HG03520 (cell line): ENCODE data around the gene SIX3.

Experiments
- ATAC-seq: cut with Tn5 transposase; IDR thresholded peaks from one replicate; pipeline ENCODE4 v1.9.1; 2021; ENCODE audit warnings: mild to moderate bottlenecking, moderate library complexity; ENCODE audit not compliant: unreplicated experiment

SIX3 gene

DNA sequence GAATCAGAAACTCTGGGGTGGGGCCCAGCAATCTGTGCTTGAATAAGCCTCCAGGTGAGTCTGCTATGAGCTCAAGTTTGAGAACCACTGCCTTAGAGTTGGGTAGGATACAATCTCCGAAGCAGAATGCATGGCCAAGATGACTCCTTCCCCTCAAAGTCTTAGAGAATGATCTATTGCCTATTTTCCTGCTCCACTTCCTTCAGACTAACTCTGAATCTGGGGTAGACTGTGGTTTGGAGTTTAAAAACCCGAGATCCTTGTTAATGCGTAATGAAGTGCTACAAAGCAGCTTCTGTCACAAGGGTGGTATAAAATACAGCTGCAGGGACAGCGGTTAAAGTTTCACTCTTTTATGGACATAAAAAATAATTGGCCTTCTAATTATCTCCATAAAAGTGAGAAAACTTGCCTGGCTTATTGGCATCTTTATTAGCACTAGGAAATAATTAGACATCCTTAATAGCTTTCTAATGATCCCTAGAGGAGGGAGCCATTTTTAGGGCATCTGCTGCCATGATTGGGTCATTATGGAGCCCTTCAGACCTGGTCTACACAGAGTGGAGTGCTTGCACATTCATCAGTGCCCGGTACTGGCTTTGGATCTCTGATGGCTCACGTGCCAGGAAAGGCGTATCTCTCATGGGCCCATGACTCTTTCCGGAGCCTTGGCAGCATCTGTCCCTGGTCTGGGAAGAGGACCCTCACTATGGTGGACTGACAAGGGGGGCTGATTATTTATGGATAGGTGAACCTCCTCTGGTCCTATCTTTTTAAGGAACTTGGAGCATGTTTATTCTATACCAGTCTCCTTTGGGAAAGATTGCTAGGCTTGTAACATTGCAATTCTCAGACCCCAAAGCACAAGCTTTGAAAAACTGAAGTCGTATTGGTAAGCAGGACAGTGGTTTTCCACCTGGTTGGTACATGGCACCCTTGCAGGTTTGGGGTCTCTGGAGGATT lies 39.5 kb downstream of the SIX3 start:
- no peak for ATAC-seq

DNA sequence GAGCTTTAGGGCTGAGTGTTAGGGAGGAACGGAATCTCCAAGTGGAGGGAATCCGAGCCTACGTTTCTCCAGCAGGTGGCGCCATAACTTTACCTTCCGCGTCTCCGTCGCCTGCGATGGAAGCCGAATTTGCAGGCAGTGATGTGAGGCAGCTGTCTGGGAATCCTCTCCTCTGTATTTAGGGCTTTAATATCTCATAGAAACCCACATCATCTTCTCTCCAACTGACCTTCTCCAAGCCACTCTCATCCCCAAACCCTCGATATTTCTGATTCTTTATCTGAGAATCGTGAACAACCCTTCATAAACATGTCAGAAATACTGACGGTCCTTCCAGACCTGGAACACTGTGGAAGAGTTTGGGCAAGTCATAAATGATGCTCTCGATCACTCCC lies 40.2 kb downstream of the SIX3 start:
- no peak for ATAC-seq

DNA sequence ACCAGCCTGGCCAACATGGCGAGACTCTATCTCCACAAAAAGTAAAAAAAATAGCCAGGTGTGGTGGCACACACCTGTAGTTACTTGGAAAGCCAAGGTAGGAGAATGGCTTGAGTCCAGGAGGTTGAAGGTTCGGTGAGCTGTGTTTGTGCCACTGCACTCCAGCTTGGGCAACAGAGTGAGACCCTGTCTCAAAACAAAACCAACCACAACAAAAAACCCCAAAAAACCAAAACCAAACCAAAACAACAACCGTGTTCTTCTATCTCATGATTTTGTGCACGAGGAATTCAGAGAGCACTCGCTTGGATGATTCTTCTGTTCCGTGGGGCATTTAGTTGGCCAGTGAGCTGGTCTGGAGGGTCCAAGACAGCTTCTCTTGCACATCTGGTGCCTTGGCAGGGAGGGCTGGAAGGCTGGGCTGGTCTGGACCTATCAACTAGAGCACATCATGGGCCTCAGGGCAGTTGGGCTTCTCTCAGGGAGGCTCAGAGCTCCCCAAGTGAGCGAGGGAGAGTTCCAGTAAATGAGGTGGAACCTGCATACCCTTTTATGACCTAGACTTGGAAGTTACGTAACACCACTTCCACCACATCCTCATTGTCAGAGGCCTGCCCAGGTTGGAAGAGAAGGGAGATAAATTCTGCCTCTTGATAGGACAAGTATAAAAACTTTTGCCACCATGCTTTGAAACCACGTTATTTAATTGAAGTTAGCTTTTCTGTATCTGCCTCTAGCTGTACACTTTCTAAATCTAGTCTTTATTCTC lies 42.5 kb downstream of the SIX3 start:
- ATAC-seq = no peak

DNA sequence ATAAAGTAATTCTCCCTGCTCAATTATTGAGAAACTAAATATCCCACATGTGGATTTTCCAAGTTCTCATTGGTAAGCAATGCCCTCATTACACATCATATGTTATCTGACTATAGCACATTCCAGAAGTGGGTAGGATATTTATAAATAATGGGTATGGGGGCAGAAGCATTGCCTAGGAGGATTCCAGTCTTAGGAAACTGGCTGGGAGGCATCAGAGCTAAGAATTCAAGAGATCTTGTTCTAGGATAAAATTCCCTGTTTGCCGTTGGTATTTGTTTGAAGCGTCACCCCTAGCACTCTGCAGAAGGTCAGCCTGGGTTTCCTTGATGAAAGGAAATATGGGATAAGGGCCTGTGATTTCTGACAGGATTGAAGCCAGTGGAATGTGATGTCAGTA lies 47.7 kb downstream of the SIX3 start:
- ATAC-seq = no peak

DNA sequence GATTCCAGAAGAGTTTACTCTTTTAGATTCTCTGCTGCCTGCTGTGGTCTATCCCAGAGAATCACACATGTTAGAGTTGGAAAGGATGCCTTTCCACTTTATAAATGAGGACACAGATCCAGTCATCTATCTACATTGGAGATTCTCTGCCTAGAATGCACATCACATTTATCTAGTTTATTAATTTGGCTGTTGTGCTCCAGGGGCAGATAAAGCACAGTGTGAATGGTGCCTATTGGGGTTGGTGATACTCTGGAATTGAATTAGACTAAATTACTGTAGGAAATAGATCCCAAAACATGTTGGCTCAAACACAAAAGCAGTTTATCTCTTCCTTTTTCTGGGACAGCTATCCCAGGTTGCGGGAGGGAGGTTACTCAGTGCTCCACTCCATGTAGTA lies 52.9 kb downstream of the SIX3 start:
- no peak for ATAC-seq
